ENCODE results near the gene PPP1R17. TPM values are rescaled to one million over a fixed set of nuclear protein-coding genes. Genes with fewer than 3 reads are reported as not detected.

PPP1R17 gene
- total and polyA plus RNA-seq, 2 donors = 0.14 to 0.27 TPM

- no peaks in the 10 kb centered on the region for H3K27me3 ChIP-seq (ENCODE audit: control insufficient read depth in 2 of 2, insufficient read depth in 1 of 2, low read length in 1 of 2)
- H3K27ac ChIP-seq (ENCODE audit: low read depth in 1 of 2, low read length in 1 of 2) = no peak overlapping the region
- WGBS = 81% methylated on average over 5 of the region's 5 CpGs
- no peak overlapping the region for H3K4me3 ChIP-seq (ENCODE audit: low read length in 2 of 2)
- DNase-seq (ENCODE audit: low read depth in 6 of 9, low spot score in 9 of 9) = no peak
- H3K36me3 ChIP-seq (ENCODE audit: control insufficient read depth in 2 of 2, insufficient read depth in 2 of 2, low read length in 1 of 2) = no peaks in the 10 kb centered on the region
- H3K4me1 ChIP-seq (ENCODE audit: control insufficient read depth in 2 of 2, insufficient read depth in 2 of 2, low read length in 2 of 2) = no peaks in the 10 kb centered on the region
- no peaks in the 10 kb centered on the region for H3K9me3 ChIP-seq (ENCODE audit: control insufficient read depth in 2 of 2, insufficient read depth in 1 of 2, low read length in 1 of 2)
Measured at GRCh38 chr7:31663072-31663471, 23.9 kb upstream of the PPP1R17 start.

GRCh38 chr7:31664890-31665289, 22.1 kb upstream of the PPP1R17 start:
- H3K4me1 ChIP-seq (ENCODE audit: control insufficient read depth in 2 of 2, insufficient read depth in 2 of 2, low read length in 2 of 2) = no peaks in the 10 kb centered on the region
- no peak for DNase-seq (ENCODE audit: low read depth in 6 of 9, low spot score in 9 of 9)

GRCh38 chr7:31665546-31665945, 21.5 kb upstream of the PPP1R17 start:
- no peak for DNase-seq (ENCODE audit: low read depth in 6 of 9, low spot score in 9 of 9)
- Histone ChIP-seq H3K27me3 (ENCODE audit: control insufficient read depth in 2 of 2, insufficient read depth in 1 of 2, low read length in 1 of 2) (no peaks in the 10 kb centered on the region), H3K9me3 (ENCODE audit: control insufficient read depth in 2 of 2, insufficient read depth in 1 of 2, low read length in 1 of 2) (no peaks in the 10 kb centered on the region), H3K4me3 (ENCODE audit: low read length in 2 of 2) (no peak overlapping the region), H3K27ac (ENCODE audit: low read depth in 1 of 2, low read length in 1 of 2) (no peak overlapping the region), H3K4me1 (ENCODE audit: control insufficient read depth in 2 of 2, insufficient read depth in 2 of 2, low read length in 2 of 2) (no peaks in the 10 kb centered on the region), H3K36me3 (ENCODE audit: control insufficient read depth in 2 of 2, insufficient read depth in 2 of 2, low read length in 1 of 2) (no peaks in the 10 kb centered on the region)
- 97% methylated on average over 1 of the region's 1 CpG for WGBS

More at GRCh38 chr7:31664890-31665289, 22.1 kb upstream of the PPP1R17 start:
- H3K36me3 ChIP-seq (ENCODE audit: control insufficient read depth in 2 of 2, insufficient read depth in 2 of 2, low read length in 1 of 2) = no peaks in the 10 kb centered on the region
- no peak overlapping the region for H3K27ac ChIP-seq (ENCODE audit: low read depth in 1 of 2, low read length in 1 of 2)
- H3K4me3 ChIP-seq (ENCODE audit: low read length in 2 of 2) = no peak overlapping the region
- no peaks in the 10 kb centered on the region for H3K9me3 ChIP-seq (ENCODE audit: control insufficient read depth in 2 of 2, insufficient read depth in 1 of 2, low read length in 1 of 2)
- no peaks in the 10 kb centered on the region for H3K27me3 ChIP-seq (ENCODE audit: control insufficient read depth in 2 of 2, insufficient read depth in 1 of 2, low read length in 1 of 2)

GRCh38 chr7:31669461-31669860, 17.6 kb upstream of the PPP1R17 start:
- Histone ChIP-seq H3K9me3 (ENCODE audit: control insufficient read depth in 2 of 2, insufficient read depth in 1 of 2, low read length in 1 of 2) (no peaks in the 10 kb centered on the region), H3K27ac (ENCODE audit: low read depth in 1 of 2, low read length in 1 of 2) (no peak overlapping the region), H3K36me3 (ENCODE audit: control insufficient read depth in 2 of 2, insufficient read depth in 2 of 2, low read length in 1 of 2) (no peaks in the 10 kb centered on the region), H3K4me3 (ENCODE audit: low read length in 2 of 2) (no peak overlapping the region), H3K4me1 (ENCODE audit: control insufficient read depth in 2 of 2, insufficient read depth in 2 of 2, low read length in 2 of 2) (no peaks in the 10 kb centered on the region), H3K27me3 (ENCODE audit: control insufficient read depth in 2 of 2, insufficient read depth in 1 of 2, low read length in 1 of 2) (no peaks in the 10 kb centered on the region)
- no peak for DNase-seq (ENCODE audit: low read depth in 6 of 9, low spot score in 9 of 9)

GRCh38 chr7:31679574-31680305, 7.3 kb upstream of the PPP1R17 start:
- no peaks in the 10 kb centered on the region for H3K27me3 ChIP-seq (ENCODE audit: control insufficient read depth in 2 of 2, insufficient read depth in 1 of 2, low read length in 1 of 2)

GRCh38 chr7:31683445-31684225, 3.4 kb upstream of the PPP1R17 start:
- no peak overlapping the region for H3K4me3 ChIP-seq (ENCODE audit: low read length in 2 of 2)
- H3K27me3 ChIP-seq (ENCODE audit: control insufficient read depth in 2 of 2, insufficient read depth in 1 of 2, low read length in 1 of 2) = peaks cover 0 to 2% of the 10 kb centered on the region in 2 donors
- no peaks in the 10 kb centered on the region for H3K36me3 ChIP-seq (ENCODE audit: control insufficient read depth in 2 of 2, insufficient read depth in 2 of 2, low read length in 1 of 2)
- no peak for DNase-seq (ENCODE audit: low read depth in 6 of 9, low spot score in 9 of 9)
- no peak overlapping the region for H3K27ac ChIP-seq (ENCODE audit: low read depth in 1 of 2, low read length in 1 of 2)
- H3K9me3 ChIP-seq (ENCODE audit: control insufficient read depth in 2 of 2, insufficient read depth in 1 of 2, low read length in 1 of 2) = no peaks in the 10 kb centered on the region
- 77% methylated on average over 5 of the region's 5 CpGs for WGBS
- H3K4me1 ChIP-seq (ENCODE audit: control insufficient read depth in 2 of 2, insufficient read depth in 2 of 2, low read length in 2 of 2) = no peaks in the 10 kb centered on the region

More at GRCh38 chr7:31679574-31680305, 7.3 kb upstream of the PPP1R17 start:
- Histone ChIP-seq H3K27ac (ENCODE audit: low read depth in 1 of 2, low read length in 1 of 2) (no peak overlapping the region), H3K4me1 (ENCODE audit: control insufficient read depth in 2 of 2, insufficient read depth in 2 of 2, low read length in 2 of 2) (no peaks in the 10 kb centered on the region), H3K36me3 (ENCODE audit: control insufficient read depth in 2 of 2, insufficient read depth in 2 of 2, low read length in 1 of 2) (no peaks in the 10 kb centered on the region), H3K9me3 (ENCODE audit: control insufficient read depth in 2 of 2, insufficient read depth in 1 of 2, low read length in 1 of 2) (no peaks in the 10 kb centered on the region), H3K4me3 (ENCODE audit: low read length in 2 of 2) (no peak overlapping the region)
- DNase-seq (ENCODE audit: low read depth in 6 of 9, low spot score in 9 of 9) = no peak
- 97% methylated on average over 12 of the region's 12 CpGs for WGBS

- Histone ChIP-seq H3K4me1 (ENCODE audit: control insufficient read depth in 2 of 2, insufficient read depth in 2 of 2, low read length in 2 of 2) (no peaks in the 10 kb centered on the region), H3K27ac (ENCODE audit: low read depth in 1 of 2, low read length in 1 of 2) (no peak overlapping the region), H3K9me3 (ENCODE audit: control insufficient read depth in 2 of 2, insufficient read depth in 1 of 2, low read length in 1 of 2) (no peaks in the 10 kb centered on the region), H3K4me3 (ENCODE audit: low read length in 2 of 2) (no peak overlapping the region), H3K27me3 (ENCODE audit: control insufficient read depth in 2 of 2, insufficient read depth in 1 of 2, low read length in 1 of 2) (peaks cover 0 to 2% of the 10 kb centered on the region in 2 donors), H3K36me3 (ENCODE audit: control insufficient read depth in 2 of 2, insufficient read depth in 2 of 2, low read length in 1 of 2) (no peaks in the 10 kb centered on the region)
- 59% methylated on average over 3 of the region's 3 CpGs for WGBS
- no peak for DNase-seq (ENCODE audit: low read depth in 6 of 9, low spot score in 9 of 9)
Measured at GRCh38 chr7:31688372-31688771, 1.4 kb downstream of the PPP1R17 start.

GRCh38 chr7:31688996-31689395, 2.0 kb downstream of the PPP1R17 start:
- WGBS = 37% methylated on average over 2 of the region's 2 CpGs
- H3K4me3 ChIP-seq (ENCODE audit: low read length in 2 of 2) = no peak overlapping the region
- no peaks in the 10 kb centered on the region for H3K36me3 ChIP-seq (ENCODE audit: control insufficient read depth in 2 of 2, insufficient read depth in 2 of 2, low read length in 1 of 2)
- no peaks in the 10 kb centered on the region for H3K4me1 ChIP-seq (ENCODE audit: control insufficient read depth in 2 of 2, insufficient read depth in 2 of 2, low read length in 2 of 2)
- DNase-seq (ENCODE audit: low read depth in 6 of 9, low spot score in 9 of 9) = no peak
- no peaks in the 10 kb centered on the region for H3K9me3 ChIP-seq (ENCODE audit: control insufficient read depth in 2 of 2, insufficient read depth in 1 of 2, low read length in 1 of 2)
- H3K27ac ChIP-seq (ENCODE audit: low read depth in 1 of 2, low read length in 1 of 2) = no peak overlapping the region
- H3K27me3 ChIP-seq (ENCODE audit: control insufficient read depth in 2 of 2, insufficient read depth in 1 of 2, low read length in 1 of 2) = peaks cover 0 to 2% of the 10 kb centered on the region in 2 donors

- H3K27me3 ChIP-seq (ENCODE audit: control insufficient read depth in 2 of 2, insufficient read depth in 1 of 2, low read length in 1 of 2) = peaks cover 0 to 2% of the 10 kb centered on the region in 2 donors
- H3K36me3 ChIP-seq (ENCODE audit: control insufficient read depth in 2 of 2, insufficient read depth in 2 of 2, low read length in 1 of 2) = no peaks in the 10 kb centered on the region
- WGBS = 67% methylated on average over 2 of the region's 2 CpGs
- no peaks in the 10 kb centered on the region for H3K9me3 ChIP-seq (ENCODE audit: control insufficient read depth in 2 of 2, insufficient read depth in 1 of 2, low read length in 1 of 2)
- H3K4me1 ChIP-seq (ENCODE audit: control insufficient read depth in 2 of 2, insufficient read depth in 2 of 2, low read length in 2 of 2) = no peaks in the 10 kb centered on the region
- DNase-seq (ENCODE audit: low read depth in 6 of 9, low spot score in 9 of 9) = no peak
- H3K27ac ChIP-seq (ENCODE audit: low read depth in 1 of 2, low read length in 1 of 2) = no peak overlapping the region
- H3K4me3 ChIP-seq (ENCODE audit: low read length in 2 of 2) = no peak overlapping the region
Measured at GRCh38 chr7:31690935-31691334, 3.9 kb downstream of the PPP1R17 start.

Data from thymus (tissue), 11 donors.